K562 (cell line): Measurements from ENCODE around the gene EEF1A2. TPM values are rescaled to one million over a fixed set of nuclear protein-coding genes. Genes with fewer than 3 reads are reported as not detected.

Experiments used
- ATAC-seq: fragments of 200-7000 bp; cut with Tn5 transposase; 3 replicates; pipeline ENCODE4 v1.9.1; 2020; ENCODE audit warnings: moderate library complexity
- BruUV-seq: library from RNA; stranded (reverse); fragments of 400-500 nt; replicated peaks from 2 replicates; lab custom pipeline; 2021; lab: Mats Ljungman, UMichigan
- CTCF ChIA-PET: fragments of 300-600 bp; formaldehyde crosslinking; extraction: SDS; loops from one replicate; lab custom pipeline; 2021; ENCODE audit warnings: low intra/inter-chr PET ratio; lab: Yijun Ruan, JAX
- POLR2A ChIA-PET: fragments of 300-600, 350-650 bp; sonication (Branson Sonifier 250); formaldehyde crosslinking; extraction: SDS; loops from one replicate; lab custom pipeline; 2021; ENCODE audit warnings: antibody characterized with exemption, inconsistent platforms; lab: Yijun Ruan, JAX
- DNase-seq, 4 experiments: peaks; one replicate each; pipeline versions ENCODE4 v3.0.0 to v3.0.0-alpha.2; 2011 to 2018; ENCODE audit warnings: low spot score in 3 of 4, mixed read lengths in 3 of 4; ENCODE audit errors: extremely low read depth in 1 of 4
- FAIRE-seq: peaks from 2 replicates; lab custom pipeline; 2011; peaks lifted over from hg19 to GRCh38; lab: Jason Lieb, UNC
- H2AFZ ChIP-seq: 2 replicates; pipeline ENCODE4 v1.6.0; 2011; ENCODE audit warnings: low read depth, low read length, control low read depth, inconsistent platforms
- H3K27ac ChIP-seq: fragments of 200-600 bp; 3 replicates; pipeline ENCODE4 v1.8.0; 2011; ENCODE audit warnings: low read depth, mild to moderate bottlenecking, control low read depth, inconsistent platforms, low read length, moderate library complexity, mixed read lengths; ENCODE audit errors: extremely low read depth
- H3K27me3 ChIP-seq, 2 experiments: fragments of 300-600 bp in 1 of 2; 2 replicates in 1 of 2; 3 replicates in 1 of 2; pipeline versions ENCODE4 v1.6.0 to v1.8.0; 2011; ENCODE audit warnings: inconsistent platforms in 2 of 2, low read length in 2 of 2, mild to moderate bottlenecking in 1 of 2, mixed read lengths in 1 of 2, moderate library complexity in 1 of 2; ENCODE audit not compliant: control insufficient read depth in 2 of 2, insufficient read depth in 2 of 2
- H3K36me3 ChIP-seq: fragments of 300-600 bp; 3 replicates; pipeline ENCODE4 v1.8.0; 2011; ENCODE audit warnings: mild to moderate bottlenecking, low read length, inconsistent platforms; ENCODE audit not compliant: control insufficient read depth, insufficient read depth
- H3K4me1 ChIP-seq, 2 experiments: fragments of 200-600 bp in 1 of 2; replicated peaks in 1 of 2; 2 replicates in 1 of 2; 3 replicates in 1 of 2; pipeline versions ENCODE4 v1.5.1 to v1.8.0; 2011; ENCODE audit warnings: inconsistent platforms in 2 of 2, low read length in 2 of 2, mild to moderate bottlenecking in 1 of 2, mixed read lengths in 1 of 2, moderate library complexity in 1 of 2; ENCODE audit not compliant: control insufficient read depth in 2 of 2, insufficient read depth in 2 of 2
- H3K4me2 ChIP-seq: 2 replicates; pipeline ENCODE4 v1.6.1; 2011; ENCODE audit warnings: low read length, control low read depth, inconsistent platforms, mixed read lengths; ENCODE audit not compliant: insufficient read depth
- H3K4me3 ChIP-seq: fragments of 200-600 bp; sonication (generic), shearing (Covaris generic); 2 replicates; pipeline ENCODE4 v1.5.1; 2016; ENCODE audit warnings: control low read depth, inconsistent platforms
- H3K79me2 ChIP-seq: fragments of 200-600 bp; 3 replicates; pipeline ENCODE4 v1.8.0; 2011; ENCODE audit warnings: low read length, inconsistent platforms; ENCODE audit not compliant: control insufficient read depth, insufficient read depth
- H3K9ac ChIP-seq, 2 experiments: 2 replicates each; pipeline versions ENCODE4 v1.6.0 to v1.6.1; 2011; ENCODE audit warnings: low read depth in 2 of 2, low read length in 2 of 2, control low read depth in 1 of 2, inconsistent platforms in 1 of 2, mild to moderate bottlenecking in 1 of 2, mixed read lengths in 1 of 2; ENCODE audit not compliant: insufficient read depth in 1 of 2
- H3K9me1 ChIP-seq: one replicate; pipeline ENCODE4 v1.6.0; 2011; ENCODE audit warnings: inconsistent platforms, mild to moderate bottlenecking, low read length, moderate library complexity; ENCODE audit not compliant: control insufficient read depth, insufficient read depth
- H3K9me3 ChIP-seq: replicated peaks from 2 replicates; pipeline ENCODE4 v1.5.1; 2011; ENCODE audit warnings: low read depth, low read length, inconsistent platforms; ENCODE audit not compliant: control insufficient read depth, insufficient read depth
- H4K20me1 ChIP-seq: replicated peaks from 2 replicates; pipeline ENCODE4 v1.6.1; 2011; ENCODE audit warnings: low read length, inconsistent platforms, mixed read lengths; ENCODE audit not compliant: control insufficient read depth, insufficient read depth
- ATF1 ChIP-seq, 2 experiments: fragments of 450-650 bp in 1 of 2; IDR thresholded peaks; 2 replicates each; pipeline ENCODE4 v1.6.1; 2016; ENCODE audit warnings: missing compliant biosample characterization in 1 of 2, missing genetic modification characterization in 1 of 2
- BCOR ChIP-seq: fragments of 450-650 bp; IDR thresholded peaks from 2 replicates; pipeline ENCODE4 v1.6.1; 2016
- CCAR2 ChIP-seq: fragments of 200-400 bp; formaldehyde crosslinking; IDR thresholded peaks from 2 replicates; pipeline ENCODE4 v1.6.1; 2017; ENCODE audit warnings: mild to moderate bottlenecking, low read depth, low read length
- ESRRB ChIP-seq: fragments of 250-450 bp; sonication (Bioruptor Pico); IDR thresholded peaks from 2 replicates; pipeline ENCODE4 v1.5.0; 2020; ENCODE audit warnings: mild to moderate bottlenecking, moderate library complexity, borderline replicate concordance
- ETV1 ChIP-seq: fragments of 450-650 bp; conservative IDR thresholded peaks from 2 replicates; pipeline ENCODE4 v1.6.1; 2016; ENCODE audit warnings: missing genetic modification characterization, control low read depth, low read depth, missing compliant biosample characterization
- FOXK2 ChIP-seq, 2 experiments: fragments of 450-650 bp; IDR thresholded peaks in 1 of 2; conservative IDR thresholded peaks in 1 of 2; 2 replicates each; pipeline ENCODE4 v1.6.1; 2016; ENCODE audit warnings: low read depth in 2 of 2, mild to moderate bottlenecking in 1 of 2
- MIER1 ChIP-seq: fragments of 450-650 bp; IDR thresholded peaks from 2 replicates; pipeline ENCODE4 v1.6.1; 2016; ENCODE audit warnings: antibody characterized with exemption, mild to moderate bottlenecking, low read depth
- MXI1 ChIP-seq: IDR thresholded peaks from 2 replicates; pipeline ENCODE4 v1.6.1; 2011; ENCODE audit warnings: low read depth, mild to moderate bottlenecking, improper control_type of control experiment, low read length
- NCOR1 ChIP-seq: fragments of 450-650 bp; IDR thresholded peaks from 2 replicates; pipeline ENCODE4 v1.6.1; 2016; ENCODE audit warnings: mild to moderate bottlenecking, moderate library complexity
- PCBP2 ChIP-seq: fragments of 200-400 bp; formaldehyde crosslinking; IDR thresholded peaks from 2 replicates; pipeline ENCODE4 v1.6.1; 2018; ENCODE audit warnings: low read length, low read depth, mild to moderate bottlenecking, moderate library complexity; ENCODE audit not compliant: poor library complexity, severe bottlenecking
- SIN3B ChIP-seq: fragments of 450-650 bp; IDR thresholded peaks from 2 replicates; pipeline ENCODE4 v1.6.1; 2017; ENCODE audit warnings: low read depth, mild to moderate bottlenecking, moderate library complexity
- XRCC3 ChIP-seq: fragments of 450-650 bp; IDR thresholded peaks from 2 replicates; pipeline ENCODE4 v1.6.1; 2017; ENCODE audit warnings: mild to moderate bottlenecking, moderate library complexity
- ZC3H8 ChIP-seq: fragments of 450-650 bp; IDR thresholded peaks from 2 replicates; pipeline ENCODE4 v1.6.1; 2017
- ZNF76 ChIP-seq: fragments of 250-450 bp; sonication (Bioruptor Pico); IDR thresholded peaks from 2 replicates; pipeline ENCODE4 v1.4.0; 2020; ENCODE audit warnings: mild to moderate bottlenecking, moderate library complexity, borderline replicate concordance
- WGBS: fragments of 100-300 bp; shearing (Covaris generic); methylation state at CpG from one replicate; pipeline ENCODE4 v1.1.6; 2016; ENCODE audit warnings: low coverage, mixed read lengths; ENCODE audit not compliant: insufficient coverage; ENCODE audit errors: missing lambda C conversion rate; 5-methylcytosine and 5-hydroxymethylcytosine counted together
- in situ Hi-C: fragments of 300-500 bp; cut with MboI; formaldehyde crosslinking; loops from 4 replicates; pipeline ENCODE4 v1.15.0; 2018; ENCODE audit warnings: inconsistent platforms, mixed read lengths
- intact Hi-C: fragments of 100-400 bp; cut with micrococcal nuclease; formaldehyde crosslinking; loops from 2 replicates; pipeline ENCODE4 v1.14.2; 2022
- polyA plus RNA-seq, 8 experiments: library from polyadenylated mRNA; depleted of rRNA in 4 of 8; stranded (reverse) in 5 of 8; unstranded in 3 of 8; fragments of >200 nt; fragmentation: Nextera tagmentation in 2 of 8; fragmentation: Illumina TruSeq in 1 of 8; extraction: Ambion mirVana in 2 of 8; extraction: Trizol in 1 of 8; gene quantifications; 2 replicates each; pipeline versions ENCODE4 v1.2.1 to v1.2.3, GENCODE V29; 2011 to 2014; ENCODE audit warnings: inconsistent platforms in 1 of 8, missing spikeins in 1 of 8
- total RNA-seq, 7 experiments: library from RNA; depleted of rRNA in 6 of 7; stranded (reverse); fragments of >200 nt in 6 of 7; fragmentation: Illumina TruSeq in 2 of 7; extraction: Trizol in 2 of 7; gene quantifications; 2 replicates each; pipeline versions ENCODE4 v1.2.1 to v1.2.3, GENCODE V29; 2011 to 2021; ENCODE audit warnings: low replicate concordance in 1 of 7
- TF ChIP-seq, protein P1 (sequence below): sonication (generic); formaldehyde crosslinking; IDR thresholded peaks from 2 replicates; pipeline ENCODE4 v1.8.1; 2023; ENCODE audit warnings: missing genetic modification reagents, mild to moderate bottlenecking, borderline replicate concordance
- TF ChIP-seq, protein P2 (sequence below): conservative IDR thresholded peaks from 2 replicates; pipeline ENCODE4 v1.6.1; 2011; ENCODE audit warnings: low read depth, mild to moderate bottlenecking, low read length; ENCODE audit not compliant: control insufficient read depth

The EEF1A2 gene
- total and polyA plus RNA-seq, 9 of the 15 experiments (the other 6 are each of a cell fraction or from before 2014, with no cell fraction given): 0.04 to 29.6 (median 11.5) TPM

DNA sequence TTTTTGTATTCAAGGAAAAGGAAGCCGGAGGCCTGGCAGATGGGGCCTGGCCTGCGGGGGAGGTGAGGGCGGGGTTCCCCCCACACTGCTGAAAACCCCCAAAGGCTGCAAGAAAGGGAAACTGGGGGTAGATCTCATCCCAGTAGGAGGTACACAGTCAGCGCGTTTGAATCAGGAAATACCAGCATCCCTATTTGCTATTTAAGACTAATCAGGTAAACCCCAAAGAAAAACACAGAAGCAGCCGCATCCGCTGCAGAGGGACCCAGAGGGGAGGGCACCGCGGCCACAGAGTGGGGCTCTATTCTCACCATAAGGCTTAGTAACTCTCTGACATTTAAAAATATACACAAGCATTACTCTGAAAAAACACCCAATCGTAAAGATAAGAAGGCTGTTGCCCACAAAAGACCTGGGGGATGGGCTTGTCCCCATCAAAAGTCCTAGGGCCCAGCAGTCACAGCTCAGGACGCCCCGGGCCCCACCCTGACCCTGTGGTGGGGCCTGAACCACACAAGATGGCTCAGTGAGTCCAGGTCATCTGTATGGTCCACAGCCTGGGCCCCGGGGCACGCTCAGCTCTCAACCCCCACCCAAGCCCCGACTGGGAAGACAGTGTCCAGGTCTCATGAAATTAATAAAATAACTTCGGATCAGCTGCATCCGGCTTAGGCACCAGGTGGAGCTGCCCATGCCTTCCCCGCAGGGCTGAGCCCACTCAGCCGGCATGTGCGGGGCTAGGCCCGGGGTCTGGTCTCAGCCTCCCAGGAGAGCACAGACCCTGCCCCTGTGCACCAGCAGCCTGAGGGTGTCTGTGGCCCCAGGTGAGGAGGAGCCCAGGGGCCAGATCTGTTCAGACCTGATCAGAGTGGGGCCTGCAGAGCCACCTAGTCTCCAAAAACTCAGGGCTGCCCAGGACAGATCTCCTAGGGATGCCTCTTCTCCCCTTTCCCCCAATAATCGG is 57.5 kb downstream of the EEF1A2 start:
- Histone ChIP-seq H3K27ac (no peak overlapping the region), H3K27me3 (peaks cover 20 to 41% of the 10 kb centered on the region in 2 experiments), H3K9me3 (peaks cover 4% of the 10 kb centered on the region; the same call in 1 of the 2 replicates), H3K4me2 (no peak overlapping the region), H3K79me2 (no peaks in the 10 kb centered on the region), H3K9ac (no peak overlapping the region), H3K9me1 (no peaks in the 10 kb centered on the region), H3K4me1 (peaks cover 0 to 19% of the 10 kb centered on the region in 2 experiments; a peak in 2 of 5 replicates), H3K36me3 (no peaks in the 10 kb centered on the region), H3K4me3 (no peak overlapping the region), H2AFZ (no peak overlapping the region), H4K20me1 (no peaks in the 10 kb centered on the region)
- in situ Hi-C loops (no loop called here), intact Hi-C loops (no loop called here)
- no peak for ATAC-seq
- no peak for FAIRE-seq
- ChIA-PET POLR2A (interaction anchor here (0.5 to 0.6 kb wide), 2 partner anchors 80 to 95 kb away, joined by 3 to 4 read pairs; no protein-coding TSS in a partner anchor), CTCF (interaction anchor here (0.6 kb wide), 1 partner anchor 596 kb away, joined by 3 read pairs; no protein-coding TSS in a partner anchor)
- no TSS peak for BruUV-seq
- DNase-seq: no peak
- 13% methylated on average over 19 of the region's 22 CpGs for WGBS
- TF ChIP-seq FOXK2 (conservative IDR thresholded peaks at IDR 0.05 in 1 of 2, IDR thresholded peaks at IDR 0.05 in 1 of 2; ENCODE audit: low read depth in 2 of 2) (no peak), ESRRB (no peak), ZNF76 (no peak), ETV1 (no peak), MXI1 (no peak), CCAR2 (no peak), PCBP2 (no peak), SIN3B (no peak), XRCC3 (no peak), BCOR (no peak), NCOR1 (no peak), MIER1 (no peak), ATF1 (CRISPR knock-in tag; IDR thresholded peaks at IDR 0.05) (no peak), ATF1 (tag; IDR thresholded peaks at IDR 0.05) (no peak), ZC3H8 (no peak)
- TF ChIP-seq, protein P1, sequence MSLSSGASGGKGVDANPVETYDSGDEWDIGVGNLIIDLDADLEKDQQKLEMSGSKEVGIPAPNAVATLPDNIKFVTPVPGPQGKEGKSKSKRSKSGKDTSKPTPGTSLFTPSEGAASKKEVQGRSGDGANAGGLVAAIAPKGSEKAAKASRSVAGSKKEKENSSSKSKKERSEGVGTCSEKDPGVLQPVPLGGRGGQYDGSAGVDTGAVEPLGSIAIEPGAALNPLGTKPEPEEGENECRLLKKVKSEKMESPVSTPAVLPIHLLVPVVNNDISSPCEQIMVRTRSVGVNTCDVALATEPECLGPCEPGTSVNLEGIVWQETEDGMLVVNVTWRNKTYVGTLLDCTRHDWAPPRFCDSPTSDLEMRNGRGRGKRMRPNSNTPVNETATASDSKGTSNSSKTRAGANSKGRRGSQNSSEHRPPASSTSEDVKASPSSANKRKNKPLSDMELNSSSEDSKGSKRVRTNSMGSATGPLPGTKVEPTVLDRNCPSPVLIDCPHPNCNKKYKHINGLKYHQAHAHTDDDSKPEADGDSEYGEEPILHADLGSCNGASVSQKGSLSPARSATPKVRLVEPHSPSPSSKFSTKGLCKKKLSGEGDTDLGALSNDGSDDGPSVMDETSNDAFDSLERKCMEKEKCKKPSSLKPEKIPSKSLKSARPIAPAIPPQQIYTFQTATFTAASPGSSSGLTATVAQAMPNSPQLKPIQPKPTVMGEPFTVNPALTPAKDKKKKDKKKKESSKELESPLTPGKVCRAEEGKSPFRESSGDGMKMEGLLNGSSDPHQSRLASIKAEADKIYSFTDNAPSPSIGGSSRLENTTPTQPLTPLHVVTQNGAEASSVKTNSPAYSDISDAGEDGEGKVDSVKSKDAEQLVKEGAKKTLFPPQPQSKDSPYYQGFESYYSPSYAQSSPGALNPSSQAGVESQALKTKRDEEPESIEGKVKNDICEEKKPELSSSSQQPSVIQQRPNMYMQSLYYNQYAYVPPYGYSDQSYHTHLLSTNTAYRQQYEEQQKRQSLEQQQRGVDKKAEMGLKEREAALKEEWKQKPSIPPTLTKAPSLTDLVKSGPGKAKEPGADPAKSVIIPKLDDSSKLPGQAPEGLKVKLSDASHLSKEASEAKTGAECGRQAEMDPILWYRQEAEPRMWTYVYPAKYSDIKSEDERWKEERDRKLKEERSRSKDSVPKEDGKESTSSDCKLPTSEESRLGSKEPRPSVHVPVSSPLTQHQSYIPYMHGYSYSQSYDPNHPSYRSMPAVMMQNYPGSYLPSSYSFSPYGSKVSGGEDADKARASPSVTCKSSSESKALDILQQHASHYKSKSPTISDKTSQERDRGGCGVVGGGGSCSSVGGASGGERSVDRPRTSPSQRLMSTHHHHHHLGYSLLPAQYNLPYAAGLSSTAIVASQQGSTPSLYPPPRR (CRISPR knock-in tag): no peak
- TF ChIP-seq, protein P2, sequence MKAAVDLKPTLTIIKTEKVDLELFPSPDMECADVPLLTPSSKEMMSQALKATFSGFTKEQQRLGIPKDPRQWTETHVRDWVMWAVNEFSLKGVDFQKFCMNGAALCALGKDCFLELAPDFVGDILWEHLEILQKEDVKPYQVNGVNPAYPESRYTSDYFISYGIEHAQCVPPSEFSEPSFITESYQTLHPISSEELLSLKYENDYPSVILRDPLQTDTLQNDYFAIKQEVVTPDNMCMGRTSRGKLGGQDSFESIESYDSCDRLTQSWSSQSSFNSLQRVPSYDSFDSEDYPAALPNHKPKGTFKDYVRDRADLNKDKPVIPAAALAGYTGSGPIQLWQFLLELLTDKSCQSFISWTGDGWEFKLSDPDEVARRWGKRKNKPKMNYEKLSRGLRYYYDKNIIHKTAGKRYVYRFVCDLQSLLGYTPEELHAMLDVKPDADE: no peak
